MM.1S (cell line): ENCODE results near the gene PPP2R2C.

Experiments
- DNase-seq: peaks from one replicate; pipeline ENCODE4 v3.0.0-alpha.2; 2015
- H2AFZ ChIP-seq: fragments of 300-600 bp; sonication (generic); 2 replicates; pipeline ENCODE4 v1.6.0; 2016; ENCODE audit warnings: antibody characterized with exemption, low read length
- H3F3A ChIP-seq: fragments of 300-600 bp; sonication (generic); 2 replicates; pipeline ENCODE4 v1.6.1; 2016; ENCODE audit warnings: mild to moderate bottlenecking, antibody characterized with exemption, low read length, moderate library complexity, mixed read lengths; ENCODE audit not compliant: insufficient read depth
- H3K27ac ChIP-seq: fragments of 300-600 bp; sonication (generic); 2 replicates; pipeline ENCODE4 v1.5.1; 2016; ENCODE audit warnings: mild to moderate bottlenecking, low read length
- H3K27me3 ChIP-seq: fragments of 300-600 bp; sonication (generic); replicated peaks from 2 replicates; pipeline ENCODE4 v1.6.0; 2016; ENCODE audit warnings: low read length; ENCODE audit not compliant: insufficient read depth
- H3K36me3 ChIP-seq: fragments of 300-600 bp; sonication (generic); replicated peaks from 2 replicates; pipeline ENCODE4 v1.6.1; 2016; ENCODE audit warnings: mild to moderate bottlenecking, low read length, mixed read lengths; ENCODE audit not compliant: insufficient read depth
- H3K4me1 ChIP-seq: fragments of 300-600 bp; sonication (generic); 2 replicates; pipeline ENCODE4 v1.6.1; 2016; ENCODE audit warnings: low read length, mixed read lengths
- H3K4me2 ChIP-seq: fragments of 300-600 bp; sonication (generic); 2 replicates; pipeline ENCODE4 v1.6.0; 2016; ENCODE audit warnings: low read depth, low read length
- H3K4me3 ChIP-seq: fragments of 300-600 bp; sonication (generic); 2 replicates; pipeline ENCODE4 v1.5.1; 2016; ENCODE audit warnings: low read length, mixed read lengths
- H3K79me2 ChIP-seq: fragments of 300-600 bp; sonication (generic); 2 replicates; pipeline ENCODE4 v1.6.1; 2016; ENCODE audit warnings: mixed run types, low read length, mixed read lengths
- H3K9ac ChIP-seq: fragments of 300-600 bp; sonication (generic); 2 replicates; pipeline ENCODE4 v1.6.1; 2016; ENCODE audit warnings: low read length, mixed read lengths
- H3K9me2 ChIP-seq: fragments of 300-600 bp; sonication (generic); replicated peaks from 2 replicates; pipeline ENCODE4 v1.6.1; 2016; ENCODE audit warnings: mild to moderate bottlenecking, low read length, mixed read lengths; ENCODE audit not compliant: insufficient read depth
- H3K9me3 ChIP-seq: fragments of 300-600 bp; sonication (generic); replicated peaks from 2 replicates; pipeline ENCODE4 v1.6.1; 2016; ENCODE audit warnings: mild to moderate bottlenecking, low read length, mixed read lengths; ENCODE audit not compliant: insufficient read depth
- H4K20me1 ChIP-seq: fragments of 300-600 bp; sonication (generic); 2 replicates; pipeline ENCODE4 v1.6.1; 2016; ENCODE audit warnings: mild to moderate bottlenecking, low read length, moderate library complexity, mixed read lengths; ENCODE audit not compliant: insufficient read depth
- EZH2 ChIP-seq: fragments of 300-600 bp; sonication (generic); optimal IDR thresholded peaks from 2 replicates; pipeline ENCODE3; 2017; ENCODE audit warnings: low read depth, mild to moderate bottlenecking, antibody characterized with exemption, low read length, mixed read lengths
- EZH2phosphoT487 ChIP-seq: fragments of 300-600 bp; sonication (generic); IDR thresholded peaks from 2 replicates; pipeline ENCODE4 v1.6.1; 2018; ENCODE audit warnings: antibody characterized with exemption, low read length
- TF ChIP-seq, protein P1 (sequence below): fragments of 300-600 bp; sonication (generic); IDR thresholded peaks from 2 replicates; pipeline ENCODE4 v1.5.1; 2016; ENCODE audit warnings: antibody characterized with exemption, low read length, mixed read lengths

The PPP2R2C gene

DNA sequence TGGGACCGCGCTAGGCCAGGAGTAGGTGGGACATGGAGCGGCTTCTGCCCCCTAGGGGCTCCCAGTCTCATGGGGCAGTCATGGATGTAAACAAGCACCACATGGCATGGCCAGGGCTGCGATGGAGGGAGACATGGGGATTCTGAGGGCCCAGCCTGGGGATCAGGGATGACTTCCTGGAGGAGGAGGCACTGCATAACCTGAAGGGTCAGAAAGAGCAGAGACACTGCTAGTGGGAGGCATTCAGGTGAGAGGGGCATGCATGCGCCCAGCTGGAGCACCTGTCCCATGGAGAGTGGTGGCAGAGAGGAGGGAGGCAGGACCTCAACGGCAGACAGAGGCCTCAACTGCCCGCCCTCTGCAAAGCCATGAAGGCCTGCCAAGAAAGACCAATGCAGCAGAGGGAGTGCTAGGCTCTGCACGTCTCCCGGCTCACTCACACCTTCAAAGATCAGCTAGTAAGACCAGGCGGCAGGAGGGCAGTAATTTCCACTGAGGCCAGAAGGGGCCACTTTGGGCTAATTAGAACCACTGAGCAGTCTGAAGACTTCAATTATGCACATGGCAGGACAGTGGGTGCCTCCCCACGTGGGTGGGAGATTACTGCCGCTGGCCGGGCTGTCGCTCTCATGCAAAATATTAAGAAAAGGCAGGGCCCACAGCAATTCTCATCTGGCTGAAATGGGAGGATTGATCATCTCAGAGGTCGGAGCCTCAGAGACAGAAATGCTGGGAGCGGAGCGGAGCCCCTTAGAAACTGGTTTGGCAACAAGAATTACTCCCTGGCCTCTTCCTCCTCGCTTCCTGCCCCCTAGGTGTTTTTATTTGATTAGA is 69.6 kb downstream of the PPP2R2C start:
- no peak for DNase-seq
- Histone ChIP-seq H3K36me3 (no peaks in the 10 kb centered on the region), H3K9me3 (no peaks in the 10 kb centered on the region), H3F3A (no peaks in the 10 kb centered on the region), H2AFZ (0 out of 2 replicates have a peak overlapping the region, but pooled peaks have one; percentile 34), H3K27ac (no peak overlapping the region), H3K4me3 (peak overlapping the region; percentile 37; the same call in 1 of the 2 replicates), H3K4me1 (no peaks in the 10 kb centered on the region), H3K27me3 (peaks cover 97% of the 10 kb centered on the region), H3K9me2 (no peaks in the 10 kb centered on the region), H3K4me2 (peak overlapping the region; percentile 44; the same call in 1 of the 2 replicates), H4K20me1 (no peaks in the 10 kb centered on the region), H3K9ac (no peak overlapping the region), H3K79me2 (no peaks in the 10 kb centered on the region)
- TF ChIP-seq EZH2 = no peak
- no peak for TF ChIP-seq EZH2phosphoT487
- TF ChIP-seq, protein P1, sequence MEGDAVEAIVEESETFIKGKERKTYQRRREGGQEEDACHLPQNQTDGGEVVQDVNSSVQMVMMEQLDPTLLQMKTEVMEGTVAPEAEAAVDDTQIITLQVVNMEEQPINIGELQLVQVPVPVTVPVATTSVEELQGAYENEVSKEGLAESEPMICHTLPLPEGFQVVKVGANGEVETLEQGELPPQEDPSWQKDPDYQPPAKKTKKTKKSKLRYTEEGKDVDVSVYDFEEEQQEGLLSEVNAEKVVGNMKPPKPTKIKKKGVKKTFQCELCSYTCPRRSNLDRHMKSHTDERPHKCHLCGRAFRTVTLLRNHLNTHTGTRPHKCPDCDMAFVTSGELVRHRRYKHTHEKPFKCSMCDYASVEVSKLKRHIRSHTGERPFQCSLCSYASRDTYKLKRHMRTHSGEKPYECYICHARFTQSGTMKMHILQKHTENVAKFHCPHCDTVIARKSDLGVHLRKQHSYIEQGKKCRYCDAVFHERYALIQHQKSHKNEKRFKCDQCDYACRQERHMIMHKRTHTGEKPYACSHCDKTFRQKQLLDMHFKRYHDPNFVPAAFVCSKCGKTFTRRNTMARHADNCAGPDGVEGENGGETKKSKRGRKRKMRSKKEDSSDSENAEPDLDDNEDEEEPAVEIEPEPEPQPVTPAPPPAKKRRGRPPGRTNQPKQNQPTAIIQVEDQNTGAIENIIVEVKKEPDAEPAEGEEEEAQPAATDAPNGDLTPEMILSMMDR = no peak

DNA sequence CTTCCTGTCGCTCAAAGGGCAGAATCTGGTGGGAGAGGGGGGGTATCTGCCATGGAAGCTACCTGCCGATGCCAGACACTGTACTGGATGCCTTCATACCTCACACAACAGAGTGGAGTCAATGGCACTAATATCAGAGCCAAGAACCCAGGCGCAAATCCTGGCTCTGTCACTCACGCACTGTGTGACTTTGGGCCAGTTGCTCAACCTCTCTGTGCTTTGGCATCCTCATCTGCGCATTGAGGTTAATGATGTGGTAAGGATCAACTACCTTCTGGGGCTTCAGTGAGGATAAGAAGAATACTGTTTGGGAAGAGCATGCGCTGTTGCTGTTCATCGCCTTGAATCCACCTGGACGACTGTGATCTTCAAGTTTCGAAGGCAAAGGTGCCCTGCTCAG is 70.6 kb downstream of the PPP2R2C start:
- no peaks in the 10 kb centered on the region for H3K9me2 ChIP-seq
- no peaks in the 10 kb centered on the region for H3K79me2 ChIP-seq

DNA sequence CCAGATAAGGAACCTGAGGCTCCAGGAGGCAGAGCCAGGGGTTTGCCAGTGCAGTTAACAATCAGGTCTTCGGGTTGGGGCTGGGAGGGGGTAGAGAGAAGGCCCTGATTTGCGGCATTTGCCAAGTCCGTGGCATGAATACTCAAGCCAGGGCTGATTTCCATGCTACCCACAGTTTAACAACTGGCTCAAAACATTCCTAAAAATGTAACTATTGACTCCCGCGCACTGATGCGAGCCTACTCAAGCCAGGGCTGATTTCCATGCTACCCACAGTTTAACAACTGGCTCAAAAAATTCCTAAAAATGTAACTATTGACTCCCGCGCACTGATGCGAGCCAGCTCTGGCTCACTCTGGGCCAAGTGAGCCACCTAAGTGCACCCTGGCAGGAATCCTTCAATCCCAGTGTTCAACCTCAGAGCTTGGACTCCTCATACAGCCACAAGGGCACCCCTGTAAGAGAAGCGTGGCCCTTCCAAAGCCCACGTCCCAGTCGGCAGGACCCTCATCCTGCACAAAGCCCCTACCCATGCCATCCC is 75.6 kb downstream of the PPP2R2C start:
- DNase-seq = no peak
- Histone ChIP-seq H3K4me1 (no peaks in the 10 kb centered on the region), H3K4me3 (no peak overlapping the region), H2AFZ (no peak overlapping the region), H3K4me2 (no peak overlapping the region), H3K79me2 (no peaks in the 10 kb centered on the region), H3K27me3 (peaks cover 98% of the 10 kb centered on the region), H3K27ac (no peak overlapping the region), H3K9me2 (no peaks in the 10 kb centered on the region), H4K20me1 (no peaks in the 10 kb centered on the region), H3F3A (no peaks in the 10 kb centered on the region), H3K9ac (no peak overlapping the region), H3K9me3 (no peaks in the 10 kb centered on the region), H3K36me3 (no peaks in the 10 kb centered on the region)
- TF ChIP-seq EZH2 (no peak), EZH2phosphoT487 (no peak)
- TF ChIP-seq, protein P1 = no peak

More for the DNA sequence above, 70.6 kb downstream of the PPP2R2C start:
- H3K9me3 ChIP-seq = no peaks in the 10 kb centered on the region
- TF ChIP-seq EZH2phosphoT487 (no peak), EZH2 (no peak)
- TF ChIP-seq, protein P1 = no peak
- H3K4me3 ChIP-seq = no peak overlapping the region
- H4K20me1 ChIP-seq = no peaks in the 10 kb centered on the region
- DNase-seq = no peak
- no peaks in the 10 kb centered on the region for H3K36me3 ChIP-seq
- no peak overlapping the region for H3K9ac ChIP-seq
- H3F3A ChIP-seq = no peaks in the 10 kb centered on the region
- no peaks in the 10 kb centered on the region for H3K4me1 ChIP-seq
- H3K27ac ChIP-seq = no peak overlapping the region
- peaks cover 97% of the 10 kb centered on the region for H3K27me3 ChIP-seq
- H3K4me2 ChIP-seq = no peak overlapping the region
- no peak overlapping the region for H2AFZ ChIP-seq
